Measurements from ENCODE around the gene FAM234B. TPM values are rescaled to one million over a fixed set of nuclear protein-coding genes. Genes with fewer than 3 reads are reported as not detected.

Gene FAM234B
- total RNA-seq, 1 experiment from 2014 or later, result 20.8 TPM

DNA sequence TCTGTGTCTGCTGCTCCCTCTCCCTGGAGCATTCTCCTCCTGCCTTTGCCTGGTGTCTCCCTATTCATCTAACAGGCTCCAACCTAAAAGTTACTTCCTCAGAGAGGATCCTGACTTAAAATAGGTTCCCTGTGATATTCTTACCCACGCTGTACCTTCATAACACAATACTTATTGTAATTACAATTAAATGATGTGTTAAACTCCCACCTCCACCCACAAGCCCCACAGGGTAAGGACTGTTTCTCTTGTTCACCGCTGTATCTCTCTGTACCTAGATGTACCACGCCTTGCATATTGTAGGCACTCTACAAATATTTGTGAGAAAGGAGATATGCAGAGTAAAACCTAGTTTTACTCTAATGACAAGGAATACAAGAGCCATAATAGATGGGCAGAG, 49.1 kb upstream of the FAM234B start:
- no peak overlapping the region for H3K56ac ChIP-seq (ENCODE audit: insufficient read length, low read depth, low read length)
- no peak overlapping the region for H2AFZ ChIP-seq (ENCODE audit: low read length)
- no peak overlapping the region for H3K4me2 ChIP-seq (ENCODE audit: insufficient read depth, insufficient read length, low read length)
- no peak for DNase-seq
- H4K8ac ChIP-seq (replicated peaks; ENCODE audit: insufficient read length, low read depth, low read length), result no peak overlapping the region
- H3K9me3 ChIP-seq (ENCODE audit: control insufficient read depth, low read depth, low read length), result no peaks in the 10 kb centered on the region
- no peak overlapping the region for H3K9ac ChIP-seq (ENCODE audit: extremely low read depth, insufficient read length, low read length)
- no peak overlapping the region for H3K18ac ChIP-seq (ENCODE audit: insufficient read length, low read depth, low read length)
- H2BK5ac ChIP-seq (ENCODE audit: insufficient read length, low read length), result no peak overlapping the region
- Mint-ChIP-seq H3K27ac (no peak overlapping the region; a peak in 1 of 7 replicates), H3K9me3 (no peaks in the 10 kb centered on the region), H3K4me1 (peaks cover 44 to 56% of the 10 kb centered on the region in 2 experiments), H3K36me3 (ENCODE audit: insufficient read depth in 1 of 3, low read depth in 3 of 3) (peaks cover 0 to 7% (median 4%) of the 10 kb centered on the region in 3 experiments; a peak in 3 of 7 replicates), H3K27me3 (ENCODE audit: low read depth) (peaks cover 2% of the 10 kb centered on the region), H3K4me3 (no peak overlapping the region)
- H4K20me1 ChIP-seq (ENCODE audit: control insufficient read depth, insufficient read depth, insufficient read length), result no peaks in the 10 kb centered on the region
- no peak overlapping the region for H3K27ac ChIP-seq (ENCODE audit: insufficient read length, low read depth, low read length)
- H3K4ac ChIP-seq (ENCODE audit: low read depth, low read length), result no peak overlapping the region
- no peak overlapping the region for H3T11ph ChIP-seq (ENCODE audit: low read length)
- no peak overlapping the region for H2AK5ac ChIP-seq (ENCODE audit: insufficient read length, low read length)
- no peaks in the 10 kb centered on the region for H3K79me1 ChIP-seq (ENCODE audit: insufficient read depth, low read depth, low read length, poor library complexity, severe bottlenecking)
- H2BK12ac ChIP-seq (ENCODE audit: insufficient read length, low read depth, low read length), result no peak overlapping the region
- H3K23ac ChIP-seq (ENCODE audit: insufficient read length, low read depth, low read length), result no peak overlapping the region
- no peak overlapping the region for H4K91ac ChIP-seq (ENCODE audit: insufficient read length, low read depth, low read length)
- no peaks in the 10 kb centered on the region; the same call in 1 of the 2 replicates for H3K79me2 ChIP-seq (ENCODE audit: insufficient read depth, low read length)
- no peak overlapping the region for H2BK20ac ChIP-seq (ENCODE audit: low read depth, low read length, poor library complexity, severe bottlenecking)
- TF ChIP-seq, protein P1, sequence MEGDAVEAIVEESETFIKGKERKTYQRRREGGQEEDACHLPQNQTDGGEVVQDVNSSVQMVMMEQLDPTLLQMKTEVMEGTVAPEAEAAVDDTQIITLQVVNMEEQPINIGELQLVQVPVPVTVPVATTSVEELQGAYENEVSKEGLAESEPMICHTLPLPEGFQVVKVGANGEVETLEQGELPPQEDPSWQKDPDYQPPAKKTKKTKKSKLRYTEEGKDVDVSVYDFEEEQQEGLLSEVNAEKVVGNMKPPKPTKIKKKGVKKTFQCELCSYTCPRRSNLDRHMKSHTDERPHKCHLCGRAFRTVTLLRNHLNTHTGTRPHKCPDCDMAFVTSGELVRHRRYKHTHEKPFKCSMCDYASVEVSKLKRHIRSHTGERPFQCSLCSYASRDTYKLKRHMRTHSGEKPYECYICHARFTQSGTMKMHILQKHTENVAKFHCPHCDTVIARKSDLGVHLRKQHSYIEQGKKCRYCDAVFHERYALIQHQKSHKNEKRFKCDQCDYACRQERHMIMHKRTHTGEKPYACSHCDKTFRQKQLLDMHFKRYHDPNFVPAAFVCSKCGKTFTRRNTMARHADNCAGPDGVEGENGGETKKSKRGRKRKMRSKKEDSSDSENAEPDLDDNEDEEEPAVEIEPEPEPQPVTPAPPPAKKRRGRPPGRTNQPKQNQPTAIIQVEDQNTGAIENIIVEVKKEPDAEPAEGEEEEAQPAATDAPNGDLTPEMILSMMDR (conservative IDR thresholded peaks at IDR 0.05), result no peak
- H3K4me1 ChIP-seq (ENCODE audit: insufficient read depth, low read length), result peaks cover 7% of the 10 kb centered on the region; the same call in 1 of the 2 replicates
- H2BK15ac ChIP-seq (ENCODE audit: low read depth, low read length), result no peak overlapping the region
- peaks cover 8% of the 10 kb centered on the region for H3K23me2 ChIP-seq (ENCODE audit: insufficient read length, low read depth, low read length, poor library complexity, severe bottlenecking)
- no peak overlapping the region for H3K14ac ChIP-seq (ENCODE audit: insufficient read depth, low read length)
- no peaks in the 10 kb centered on the region for H3K27me3 ChIP-seq (ENCODE audit: insufficient read depth, low read length)
- H4K5ac ChIP-seq (ENCODE audit: insufficient read length, low read depth, low read length), result no peak overlapping the region
- H2BK120ac ChIP-seq (ENCODE audit: low read depth, low read length, poor library complexity, severe bottlenecking), result no peak overlapping the region
- no CpG with 5 or more reads among the region's 3 CpGs for WGBS (ENCODE audit: extremely low coverage, insufficient read length, low lambda C conversion rate)
